Measurements from ENCODE around the gene KATNAL1.

Gene KATNAL1

GRCh38 chr13:30307194-30307970 lies at the start of gene KATNAL1:
Gene KATNAL1 (minus strand): TSS chr13:30307551. CDS start chr13:30283777, 23,774 bp downstream.
- peak; percentile 68 for DNase-seq (ENCODE audit: low read depth)

GRCh38 chr13:30355839-30356238 lies 48.5 kb upstream of the KATNAL1 start:
- no peak for DNase-seq (ENCODE audit: low read depth)

- peak; percentile 35 for DNase-seq (ENCODE audit: low read depth)
These were observed 48.0 kb upstream of the KATNAL1 start for GRCh38 chr13:30355384-30355699.

- DNase-seq (ENCODE audit: low read depth), result no peak
These were observed 47.4 kb upstream of the KATNAL1 start for GRCh38 chr13:30354493-30355383.

GRCh38 chr13:30353471-30354215 lies 46.3 kb upstream of the KATNAL1 start:
- no peak for DNase-seq (ENCODE audit: low read depth)

GRCh38 chr13:30353060-30353459 lies 45.7 kb upstream of the KATNAL1 start:
- no peak for DNase-seq (ENCODE audit: low read depth)

GRCh38 chr13:30352121-30352520 lies 44.8 kb upstream of the KATNAL1 start:
- no peak for DNase-seq (ENCODE audit: low read depth)

- DNase-seq (ENCODE audit: low read depth), result no peak
These were observed 39.4 kb upstream of the KATNAL1 start for GRCh38 chr13:30346789-30347167.

- peak; percentile 50 for DNase-seq (ENCODE audit: low read depth)
These were observed 38.9 kb upstream of the KATNAL1 start for GRCh38 chr13:30346153-30346788.

- DNase-seq (ENCODE audit: low read depth), result no peak
These were observed 38.2 kb upstream of the KATNAL1 start for GRCh38 chr13:30345426-30346100.

GRCh38 chr13:30341815-30342570 lies 34.6 kb upstream of the KATNAL1 start:
- no peak for DNase-seq (ENCODE audit: low read depth)

- DNase-seq (ENCODE audit: low read depth), result no peak
These were observed 33.2 kb upstream of the KATNAL1 start for GRCh38 chr13:30340331-30341250.

GRCh38 chr13:30339738-30340330 lies 32.5 kb upstream of the KATNAL1 start:
- no peak for DNase-seq (ENCODE audit: low read depth)

GRCh38 chr13:30338952-30339351 lies 31.6 kb upstream of the KATNAL1 start:
- DNase-seq (ENCODE audit: low read depth), result no peak

- DNase-seq (ENCODE audit: low read depth), result no peak
These were observed 31.0 kb upstream of the KATNAL1 start for GRCh38 chr13:30338331-30338851.

- DNase-seq (ENCODE audit: low read depth), result no peak
These were observed 29.8 kb upstream of the KATNAL1 start for GRCh38 chr13:30337061-30337610.

GRCh38 chr13:30334663-30335386 lies 27.5 kb upstream of the KATNAL1 start:
- no peak for DNase-seq (ENCODE audit: low read depth)

- DNase-seq (ENCODE audit: low read depth), result no peak
These were observed 26.3 kb upstream of the KATNAL1 start for GRCh38 chr13:30333616-30334015.

All from stimulated activated CD8-positive, alpha-beta memory T cell treated with anti-CD3 and anti-CD28 coated beads, Interleukin-4, amount 100 ng/mL, for 24 hours (primary cell).